Tibial nerve (tissue), 4 donors: ENCODE results near the gene CNPY1. TPM values are rescaled to one million over a fixed set of nuclear protein-coding genes. Genes with fewer than 3 reads are reported as not detected.

Source experiments
- DNase-seq, 2 donors: peaks; one replicate each; pipeline ENCODE4 v3.0.0-alpha.2; 2019; ENCODE audit warnings: low spot score in 2 of 2
- H3K27ac ChIP-seq, 4 donors: fragments of 200-600 bp; sonication (generic) in 3 of 4; one replicate each; pipeline ENCODE4 v1.5.1; 2017 to 2019; ENCODE audit warnings: mild to moderate bottlenecking in 1 of 4
- H3K27me3 ChIP-seq, 2 donors: fragments of 200-600 bp; sonication (generic) in 1 of 2; one replicate each; pipeline versions ENCODE4 v1.5.1 to v1.6.0; 2017 to 2019
- H3K36me3 ChIP-seq, 3 donors: fragments of 200-600 bp; sonication (generic); one replicate each; pipeline ENCODE4 v1.5.1; 2018 to 2019
- H3K4me1 ChIP-seq, 4 donors: fragments of 200-600 bp; sonication (generic) in 3 of 4; one replicate each; pipeline ENCODE4 v1.5.1; 2017 to 2019
- H3K4me3 ChIP-seq, 4 donors: fragments of 200-600 bp; sonication (generic) in 3 of 4; one replicate each; pipeline ENCODE4 v1.5.1; 2017 to 2019; ENCODE audit warnings: mild to moderate bottlenecking in 1 of 4, moderate library complexity in 1 of 4
- H3K9me3 ChIP-seq, 4 donors: fragments of 200-600 bp; sonication (generic) in 3 of 4; one replicate each; pipeline ENCODE4 v1.5.1; 2017 to 2019
- EP300 ChIP-seq, 2 donors: sonication (generic); formaldehyde crosslinking; IDR thresholded peaks; one replicate each; pipeline ENCODE4 v1.6.1; 2017; ENCODE audit warnings: antibody characterized with exemption in 2 of 2, mild to moderate bottlenecking in 1 of 2
- POLR2A ChIP-seq, 2 donors: fragments of 450-650 bp; IDR thresholded peaks; one replicate each; pipeline ENCODE4 v1.6.1; 2017; ENCODE audit warnings: antibody characterized with exemption in 2 of 2, mild to moderate bottlenecking in 2 of 2, moderate library complexity in 2 of 2
- WGBS, 2 donors: methylation state at CpG; one replicate each; pipeline ENCODE4 v1.1.5; 2018; 5-methylcytosine and 5-hydroxymethylcytosine counted together
- total RNA-seq, 4 donors: library from RNA; depleted of rRNA; stranded (reverse); fragments of >200 nt; gene quantifications; one replicate each; pipeline ENCODE4 v1.1.0, GENCODE V29; 2016
- TF ChIP-seq, protein P1 (sequence below), 5 experiments: fragments of 200-600 bp in 3 of 5; fragments of 450-650 bp in 2 of 5; sonication (generic) in 3 of 5; IDR thresholded peaks; one replicate each; pipeline ENCODE4 v1.5.1; 2016 to 2019; ENCODE audit warnings: antibody characterized with exemption in 5 of 5, mild to moderate bottlenecking in 3 of 5, moderate library complexity in 2 of 5

The CNPY1 gene
- total RNA-seq, 4 donors from 2014 or later: 0.30 TPM; not detected in 3

GRCh38 chr7:155545348-155545747, 1.0 kb downstream of the CNPY1 start:
- Histone ChIP-seq H3K27ac (no peak overlapping the region), H3K36me3 (no peaks in the 10 kb centered on the region), H3K4me3 (no peak overlapping the region), H3K27me3 (no peaks in the 10 kb centered on the region), H3K4me1 (no peaks in the 10 kb centered on the region), H3K9me3 (no peaks in the 10 kb centered on the region)
- TF ChIP-seq POLR2A (IDR thresholded peaks at IDR 0.05) (no peak), EP300 (IDR thresholded peaks at IDR 0.05) (no peak)
- TF ChIP-seq, protein P1, sequence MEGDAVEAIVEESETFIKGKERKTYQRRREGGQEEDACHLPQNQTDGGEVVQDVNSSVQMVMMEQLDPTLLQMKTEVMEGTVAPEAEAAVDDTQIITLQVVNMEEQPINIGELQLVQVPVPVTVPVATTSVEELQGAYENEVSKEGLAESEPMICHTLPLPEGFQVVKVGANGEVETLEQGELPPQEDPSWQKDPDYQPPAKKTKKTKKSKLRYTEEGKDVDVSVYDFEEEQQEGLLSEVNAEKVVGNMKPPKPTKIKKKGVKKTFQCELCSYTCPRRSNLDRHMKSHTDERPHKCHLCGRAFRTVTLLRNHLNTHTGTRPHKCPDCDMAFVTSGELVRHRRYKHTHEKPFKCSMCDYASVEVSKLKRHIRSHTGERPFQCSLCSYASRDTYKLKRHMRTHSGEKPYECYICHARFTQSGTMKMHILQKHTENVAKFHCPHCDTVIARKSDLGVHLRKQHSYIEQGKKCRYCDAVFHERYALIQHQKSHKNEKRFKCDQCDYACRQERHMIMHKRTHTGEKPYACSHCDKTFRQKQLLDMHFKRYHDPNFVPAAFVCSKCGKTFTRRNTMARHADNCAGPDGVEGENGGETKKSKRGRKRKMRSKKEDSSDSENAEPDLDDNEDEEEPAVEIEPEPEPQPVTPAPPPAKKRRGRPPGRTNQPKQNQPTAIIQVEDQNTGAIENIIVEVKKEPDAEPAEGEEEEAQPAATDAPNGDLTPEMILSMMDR (IDR thresholded peaks at IDR 0.05): no peak
- WGBS, 2 donors: 79 to 86% methylated on average over 9 of the region's 9 CpGs
- DNase-seq: no peak

- Histone ChIP-seq H3K27me3 (no peaks in the 10 kb centered on the region), H3K9me3 (no peaks in the 10 kb centered on the region), H3K4me1 (no peaks in the 10 kb centered on the region), H3K36me3 (no peaks in the 10 kb centered on the region), H3K4me3 (no peak overlapping the region), H3K27ac (no peak overlapping the region)
- TF ChIP-seq, protein P1 (IDR thresholded peaks at IDR 0.05): no peak
- TF ChIP-seq EP300 (IDR thresholded peaks at IDR 0.05) (no peak), POLR2A (IDR thresholded peaks at IDR 0.05) (no peak)
- DNase-seq: no peak
- 73% methylated on average over 2 to 3 of the region's 7 CpGs for WGBS, 2 donors
These were observed 1.9 kb downstream of the CNPY1 start for GRCh38 chr7:155544485-155544884.

- Histone ChIP-seq H3K4me1 (no peaks in the 10 kb centered on the region), H3K27ac (no peak overlapping the region), H3K36me3 (no peaks in the 10 kb centered on the region), H3K4me3 (no peak overlapping the region), H3K9me3 (no peaks in the 10 kb centered on the region), H3K27me3 (no peaks in the 10 kb centered on the region)
- no peak for DNase-seq
- TF ChIP-seq, protein P1 (IDR thresholded peaks at IDR 0.05): no peak
- no peak for TF ChIP-seq POLR2A (IDR thresholded peaks at IDR 0.05)
- WGBS, 2 donors: 85 to 88% methylated on average over 9 of the region's 9 CpGs
These were observed 2.4 kb downstream of the CNPY1 start for GRCh38 chr7:155543926-155544325.

DNA sequence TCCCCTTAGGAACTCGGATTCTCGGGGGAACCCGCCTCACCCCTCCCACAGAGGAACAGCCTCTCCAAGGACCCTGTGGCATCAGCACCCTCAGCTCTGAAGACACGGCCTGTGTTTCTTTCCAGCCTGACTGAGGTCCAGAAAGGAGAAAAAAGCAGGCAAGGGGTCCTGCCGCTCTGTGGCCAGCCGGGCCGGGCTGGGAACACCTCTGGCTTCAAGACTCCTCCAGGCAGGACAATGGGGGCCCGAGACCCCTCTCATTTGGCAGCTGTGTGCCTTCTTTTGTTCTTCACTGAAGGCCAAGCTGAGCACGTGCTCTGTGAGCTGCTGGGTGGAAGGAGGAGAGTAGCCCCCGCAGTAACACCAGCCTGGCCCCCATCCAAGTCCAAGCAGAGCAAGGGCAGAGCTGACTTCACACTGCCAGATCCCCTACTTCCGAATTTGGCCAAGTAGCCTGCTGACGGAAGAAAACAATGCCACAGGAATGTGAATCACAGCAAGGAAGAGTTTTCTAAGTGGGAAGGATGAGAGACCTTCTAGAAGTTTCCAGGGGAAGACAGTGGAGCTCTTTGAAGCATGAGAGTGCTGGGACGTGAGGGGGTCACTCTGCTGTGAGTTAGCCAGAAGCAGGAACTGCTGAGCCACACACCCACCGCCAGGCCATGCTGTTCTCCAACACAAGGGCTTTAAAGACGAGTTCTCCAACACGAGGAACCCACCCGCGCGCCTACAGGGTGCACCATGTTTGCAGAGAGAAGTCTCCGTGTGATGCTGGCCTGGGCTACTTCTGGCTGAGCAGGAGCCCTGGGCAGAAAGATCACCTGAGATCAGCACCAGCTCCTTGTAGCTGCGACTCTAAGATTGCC, 3.1 kb downstream of the CNPY1 start:
- Histone ChIP-seq H3K27me3 (peaks cover 0 to under 1% of the 10 kb centered on the region in 2 donors), H3K36me3 (no peaks in the 10 kb centered on the region), H3K9me3 (no peaks in the 10 kb centered on the region), H3K4me1 (no peaks in the 10 kb centered on the region), H3K27ac (no peak overlapping the region), H3K4me3 (no peak overlapping the region)
- TF ChIP-seq POLR2A (IDR thresholded peaks at IDR 0.05) (no peak), EP300 (IDR thresholded peaks at IDR 0.05) (no peak)
- TF ChIP-seq, protein P1 (IDR thresholded peaks at IDR 0.05): no peak
- no peak for DNase-seq
- WGBS, 2 donors: 48 to 63% methylated on average over 18 to 21 of the region's 21 CpGs

DNA sequence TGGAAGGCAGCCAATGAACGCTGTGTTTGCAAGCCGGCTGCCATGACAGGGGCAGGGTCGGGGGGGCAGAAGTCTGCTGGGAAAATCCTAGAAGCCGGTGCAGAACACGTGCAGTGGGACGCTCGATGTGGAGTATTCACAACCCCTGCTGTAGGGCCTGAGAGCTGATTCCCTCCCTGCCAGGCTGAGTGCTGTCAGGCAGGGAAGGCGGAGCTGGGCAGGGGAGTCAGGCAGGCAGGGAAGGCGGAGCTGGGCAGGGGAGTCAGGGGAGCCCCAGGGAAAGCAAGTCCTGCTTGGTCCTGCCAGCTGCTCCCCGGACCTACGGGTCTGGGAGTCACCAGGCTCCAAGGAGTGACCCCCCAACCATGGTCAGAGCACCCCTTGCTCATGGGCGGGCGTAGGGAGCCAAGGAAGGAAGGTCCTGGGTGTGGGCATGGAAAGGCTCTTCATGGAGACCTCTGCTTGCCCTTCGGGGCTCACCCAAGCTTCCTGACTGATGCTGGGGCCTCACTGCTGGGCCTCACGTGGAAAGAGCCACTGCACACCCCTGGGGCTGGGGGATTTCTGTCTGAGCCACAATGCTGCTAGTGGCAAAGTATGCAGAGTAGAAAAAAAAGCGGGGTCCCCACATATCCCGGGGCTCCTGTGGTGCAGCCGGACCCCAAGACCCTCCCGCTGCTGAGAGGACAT, 4.2 kb downstream of the CNPY1 start:
- no peak for DNase-seq

More for the DNA sequence above, 4.2 kb downstream of the CNPY1 start:
- 65 to 67% methylated on average over 14 to 19 of the region's 19 CpGs for WGBS, 2 donors
- no peak for TF ChIP-seq POLR2A (IDR thresholded peaks at IDR 0.05)
- no peak for TF ChIP-seq EP300 (IDR thresholded peaks at IDR 0.05)
- Histone ChIP-seq H3K27ac (no peak overlapping the region), H3K9me3 (no peaks in the 10 kb centered on the region), H3K27me3 (peaks cover 0 to 9% of the 10 kb centered on the region in 2 donors), H3K36me3 (no peaks in the 10 kb centered on the region), H3K4me3 (no peak overlapping the region), H3K4me1 (no peaks in the 10 kb centered on the region)
